Urothelium cell line (cell line): ENCODE results near the gene CRKL.
"Not testable (repeated sequence)": the region's sequence is repeated elsewhere in the genome, so short reads cannot be mapped to it uniquely, and the experiment has no call there.

Experiments used
- DNase-seq: peaks from one replicate; pipeline ENCODE4 v3.0.0; 2011; ENCODE audit warnings: low spot score, mixed read lengths
- FAIRE-seq: peaks from 2 replicates; lab custom pipeline; 2011; peaks lifted over from hg19 to GRCh38; lab: Jason Lieb, UNC

The CRKL gene

DNA sequence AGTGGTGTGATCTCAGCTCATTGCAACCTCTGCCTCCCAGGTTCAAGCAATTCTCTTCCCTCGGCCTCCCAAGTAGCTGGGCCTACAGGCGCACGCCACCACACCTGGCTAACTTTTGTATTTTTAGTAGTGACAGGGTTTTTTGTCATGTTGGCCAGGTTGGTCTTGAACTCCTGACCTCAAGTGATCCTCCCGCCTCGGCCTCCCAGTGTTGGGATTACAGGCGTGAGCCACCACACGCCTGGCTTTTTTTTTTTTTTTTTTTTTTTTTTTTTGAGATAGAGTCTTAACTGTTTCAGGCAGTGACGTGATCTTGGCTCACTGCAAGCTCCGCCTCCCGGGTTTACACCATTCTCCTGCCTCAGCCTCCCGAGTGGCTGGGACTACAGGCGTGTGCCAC is 13.2 kb downstream of the CRKL start:
- not testable (repeated sequence) for DNase-seq

DNA sequence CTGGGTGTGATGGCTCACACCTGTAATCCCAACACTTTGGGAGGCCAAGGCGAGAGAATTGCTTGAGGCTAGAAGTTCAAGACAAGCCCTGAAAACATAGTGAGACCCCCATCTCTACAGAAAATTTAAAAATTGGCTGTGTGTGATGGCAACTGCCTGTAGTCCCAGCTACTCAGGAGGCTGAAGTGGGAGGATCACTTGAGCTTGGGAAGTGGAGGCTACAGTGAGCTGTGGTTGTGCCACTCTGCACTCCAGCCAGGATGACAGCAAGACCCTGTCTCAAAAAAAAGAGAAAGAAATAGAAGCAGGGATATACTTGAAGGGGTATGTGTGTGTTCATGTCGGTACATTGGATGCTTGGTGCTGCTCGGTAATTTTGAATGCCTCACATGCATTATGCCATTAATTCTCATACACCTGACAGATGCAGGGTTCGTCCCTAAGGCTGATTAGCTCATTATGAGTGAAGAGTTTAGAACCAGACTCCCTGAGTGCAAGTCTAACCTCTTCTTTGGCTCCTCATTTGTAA is 14.0 kb downstream of the CRKL start:
- DNase-seq (no peak), FAIRE-seq (no peak)

More for the DNA sequence above, 13.2 kb downstream of the CRKL start:
- FAIRE-seq = not testable (repeated sequence)

DNA sequence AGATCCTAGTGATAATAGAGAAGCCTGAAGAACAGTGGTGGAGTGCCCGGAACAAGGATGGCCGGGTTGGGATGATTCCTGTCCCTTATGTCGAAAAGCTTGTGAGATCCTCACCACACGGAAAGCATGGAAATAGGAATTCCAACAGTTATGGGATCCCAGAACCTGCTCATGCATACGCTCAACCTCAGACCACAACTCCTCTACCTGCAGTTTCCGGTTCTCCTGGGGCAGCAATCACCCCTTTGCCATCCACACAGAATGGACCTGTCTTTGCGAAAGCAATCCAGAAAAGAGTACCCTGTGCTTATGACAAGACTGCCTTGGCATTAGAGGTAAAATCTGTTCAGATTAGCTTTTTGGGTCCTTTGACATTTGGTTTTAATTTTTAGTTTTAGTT is 16.7 kb downstream of the CRKL start:
- no peak for DNase-seq

DNA sequence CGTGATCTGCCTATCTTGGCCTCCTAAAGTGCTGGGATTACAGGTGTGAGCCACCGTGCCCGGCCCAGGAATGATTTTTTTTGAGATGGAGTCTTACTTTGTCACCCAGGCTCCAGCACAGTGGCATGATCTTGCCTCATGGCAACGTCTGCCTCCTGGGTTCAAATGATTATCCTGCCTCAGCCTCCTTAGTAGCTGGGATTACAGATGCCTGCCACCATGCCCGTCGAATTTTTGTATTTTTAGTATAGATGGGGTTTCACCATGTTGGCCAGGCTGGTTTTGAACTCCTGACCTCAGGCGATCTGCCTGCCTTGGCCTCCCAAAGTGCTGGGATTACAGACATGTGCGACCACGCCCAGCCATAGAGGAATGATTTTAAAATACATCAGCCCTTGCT is 17.8 kb downstream of the CRKL start:
- not testable (repeated sequence) for FAIRE-seq, DNase-seq

More for the DNA sequence above, 16.7 kb downstream of the CRKL start:
- FAIRE-seq = no peak

DNA sequence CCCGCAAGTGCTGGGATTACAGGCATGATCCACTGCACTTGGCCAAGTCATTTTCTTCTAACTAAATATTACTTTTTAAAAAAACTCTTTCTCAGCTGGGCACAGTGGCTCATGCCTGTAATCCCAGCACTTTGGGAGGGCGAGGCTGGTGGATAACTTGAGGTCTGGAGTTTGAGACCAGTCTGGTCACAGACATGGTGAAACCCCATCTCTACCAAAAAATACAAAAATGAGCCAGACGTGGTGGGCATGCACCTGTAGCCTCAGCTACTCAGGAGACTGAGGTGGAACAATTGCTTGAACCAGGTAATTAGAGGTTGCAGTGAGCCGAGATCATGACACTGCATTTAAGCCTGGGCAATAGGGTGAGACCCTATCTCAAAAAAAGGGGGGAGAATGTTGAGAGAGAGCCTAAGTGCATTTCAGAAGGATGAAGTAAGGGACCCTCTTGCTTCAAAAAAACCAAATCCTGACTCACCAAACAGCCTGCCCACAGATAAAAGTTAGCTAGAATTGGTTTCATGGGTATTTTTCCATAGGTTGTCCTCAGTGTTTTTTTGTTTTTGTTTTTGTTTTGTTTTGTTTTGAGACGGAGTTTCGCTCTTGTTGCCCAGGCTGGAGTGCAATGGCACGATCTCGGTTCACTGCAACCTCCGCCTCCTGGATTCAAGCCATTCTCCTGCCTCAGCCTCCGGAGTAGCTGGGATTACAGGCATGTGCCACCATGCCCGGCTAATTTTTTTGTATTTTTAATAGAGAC is 18.8 kb downstream of the CRKL start:
- FAIRE-seq, DNase-seq: not testable (repeated sequence)

DNA sequence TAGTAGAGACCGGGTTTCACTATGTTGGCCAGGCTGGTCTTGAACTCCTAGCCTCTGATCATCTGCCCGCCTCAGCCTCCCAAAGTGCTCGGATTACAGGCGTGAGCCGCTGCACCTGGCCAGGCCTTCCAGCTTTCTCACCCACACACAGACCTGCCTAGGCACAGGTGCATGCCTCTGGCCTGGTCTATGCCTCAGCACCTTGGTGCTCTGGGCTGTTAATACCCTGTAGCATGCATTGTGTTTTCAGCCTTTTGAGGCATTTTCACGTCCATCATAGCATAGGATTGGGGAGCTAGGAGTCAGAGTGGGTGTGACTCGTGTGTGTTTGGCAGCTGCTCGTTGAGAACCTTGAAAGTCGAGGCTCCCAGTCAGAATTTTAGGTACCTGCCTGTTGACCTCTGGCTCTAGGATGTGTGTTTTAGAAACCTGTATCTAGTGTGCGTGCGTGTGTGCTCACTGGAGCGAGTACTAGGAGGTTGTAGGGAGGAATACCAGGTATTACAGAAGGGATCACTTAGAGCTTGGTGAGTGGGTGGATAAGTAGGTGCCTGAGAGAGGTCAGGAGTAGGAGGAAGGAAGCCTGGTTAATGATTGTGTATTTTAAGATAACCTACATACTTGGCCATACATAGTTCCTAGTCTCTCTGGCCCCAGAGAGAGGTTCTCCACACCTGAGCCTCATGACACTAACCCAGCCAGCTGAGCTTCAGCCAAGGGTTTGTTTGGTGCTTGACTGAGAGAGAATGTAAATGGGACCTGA is 20.0 kb downstream of the CRKL start:
- DNase-seq (no peak), FAIRE-seq (no peak)

DNA sequence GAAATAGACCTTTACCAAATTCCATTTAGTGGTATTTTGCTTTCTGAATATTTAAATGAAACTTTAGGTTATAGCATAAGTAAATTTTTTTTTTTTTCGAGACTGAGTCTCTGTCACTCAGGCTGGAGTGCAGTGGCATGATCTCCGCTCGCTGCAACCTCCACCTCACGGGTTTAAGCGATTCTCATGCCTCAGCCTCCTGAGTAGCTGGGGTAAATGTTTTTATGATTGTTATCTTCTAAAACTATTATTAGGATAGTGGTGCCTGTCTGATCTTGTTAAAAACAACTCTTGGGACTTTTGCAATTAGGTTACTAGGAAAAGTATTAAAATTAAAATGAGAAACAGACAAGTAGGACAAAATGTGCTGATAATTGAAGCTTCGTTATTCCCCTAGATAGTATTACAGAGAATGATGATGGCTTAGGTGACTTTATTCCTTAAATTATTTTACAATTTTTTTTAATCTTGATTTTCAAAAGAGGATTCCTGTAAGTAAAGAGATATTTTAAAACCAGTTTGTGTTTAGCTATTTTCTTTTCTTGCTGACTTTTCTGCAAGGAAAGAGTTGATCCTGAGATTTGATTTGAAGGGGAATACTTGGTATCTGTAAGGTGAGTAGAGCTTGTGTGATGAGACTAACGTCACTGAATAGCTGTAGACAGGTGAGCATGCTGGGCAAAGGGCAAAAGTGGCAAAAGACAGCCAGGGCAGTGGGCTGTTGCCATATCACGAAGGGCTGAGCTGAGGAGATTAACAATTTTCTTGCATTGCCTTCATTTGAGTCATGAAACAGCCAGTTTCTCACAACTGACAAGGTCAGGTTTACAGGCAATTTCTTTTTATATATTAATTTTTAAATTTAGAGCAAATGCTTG is 20.8 kb downstream of the CRKL start:
- DNase-seq (no peak), FAIRE-seq (no peak)

DNA sequence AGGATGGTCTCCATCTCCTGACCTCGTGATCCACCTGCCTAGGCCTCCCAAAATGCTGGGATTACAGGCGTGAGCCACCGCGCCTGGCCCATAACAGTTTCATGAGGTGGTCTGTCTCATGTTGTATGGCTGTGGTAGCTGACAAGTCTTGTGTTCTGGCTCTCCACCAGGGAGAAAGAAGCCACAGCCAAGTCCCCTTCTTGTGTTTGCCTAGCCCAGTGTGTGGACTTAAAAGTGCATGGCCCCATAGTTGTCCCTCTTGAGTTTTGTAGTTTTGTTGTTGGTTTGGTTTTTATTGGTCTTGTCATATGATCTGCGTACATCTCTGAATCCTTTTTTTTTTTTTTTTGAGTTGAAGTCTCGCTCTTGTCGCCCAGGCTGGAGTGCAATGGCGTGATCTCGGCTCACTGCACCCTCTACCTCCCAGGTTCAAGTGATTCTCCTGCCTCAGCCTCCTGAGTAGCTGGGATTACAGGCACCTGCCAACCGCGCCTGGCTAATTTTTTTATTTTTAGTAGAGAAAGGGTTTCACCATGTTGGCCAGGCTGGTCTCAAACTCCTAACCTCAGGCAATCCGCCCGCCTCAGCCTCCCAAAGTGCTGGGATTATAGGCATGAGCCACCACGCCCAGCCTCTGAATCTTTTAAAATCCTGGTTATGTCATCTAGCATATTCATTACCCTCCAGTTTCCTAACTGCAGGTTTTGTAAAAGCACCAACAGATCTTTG is 22.4 kb downstream of the CRKL start:
- FAIRE-seq, DNase-seq: not testable (repeated sequence)

DNA sequence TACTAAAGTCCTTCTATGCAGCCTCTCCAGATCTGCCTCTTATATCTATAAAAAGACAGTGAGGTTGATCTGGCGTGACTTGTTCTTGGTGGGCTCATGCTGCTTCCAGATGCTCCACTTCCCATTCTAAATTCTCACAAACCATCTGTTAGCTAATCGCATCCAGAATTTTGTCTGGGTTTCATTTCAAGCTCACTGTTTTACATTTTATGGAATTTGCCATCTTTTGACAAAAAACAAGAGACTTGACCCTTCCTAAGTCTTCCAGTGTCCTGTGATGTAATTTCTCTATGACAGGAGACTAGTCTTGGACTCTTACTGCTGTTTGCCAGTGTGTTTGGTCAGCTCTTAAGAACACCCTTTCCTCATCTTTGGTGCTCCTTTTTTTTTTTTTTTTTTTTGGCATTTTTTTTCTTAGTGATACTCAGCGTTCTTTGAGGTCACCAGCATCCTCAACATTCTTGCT is 23.0 kb downstream of the CRKL start:
- DNase-seq (no peak), FAIRE-seq (no peak)

DNA sequence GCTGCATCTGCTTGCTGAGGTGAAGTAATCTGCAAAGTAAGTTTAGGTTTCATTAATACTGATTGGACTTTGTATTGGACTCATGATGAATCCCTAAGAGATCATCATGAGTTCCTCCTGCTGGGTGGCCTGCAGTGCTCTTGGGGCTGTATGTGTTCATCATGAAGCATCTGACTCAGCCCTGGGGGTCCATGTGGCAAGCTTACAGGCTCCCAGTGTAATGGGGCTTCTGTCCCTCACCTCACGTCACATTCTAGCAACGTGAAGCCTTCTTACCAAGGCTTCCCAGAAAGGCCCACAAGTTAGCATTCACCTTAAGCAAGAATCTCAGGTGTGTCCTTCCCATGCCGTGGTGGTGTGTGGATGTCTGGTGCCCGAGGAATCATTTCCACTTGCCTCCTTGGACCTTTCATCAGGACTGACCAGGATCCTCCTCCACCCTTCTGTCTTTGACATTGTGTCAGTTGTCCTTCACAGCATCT is 23.7 kb downstream of the CRKL start:
- DNase-seq (no peak), FAIRE-seq (no peak)

DNA sequence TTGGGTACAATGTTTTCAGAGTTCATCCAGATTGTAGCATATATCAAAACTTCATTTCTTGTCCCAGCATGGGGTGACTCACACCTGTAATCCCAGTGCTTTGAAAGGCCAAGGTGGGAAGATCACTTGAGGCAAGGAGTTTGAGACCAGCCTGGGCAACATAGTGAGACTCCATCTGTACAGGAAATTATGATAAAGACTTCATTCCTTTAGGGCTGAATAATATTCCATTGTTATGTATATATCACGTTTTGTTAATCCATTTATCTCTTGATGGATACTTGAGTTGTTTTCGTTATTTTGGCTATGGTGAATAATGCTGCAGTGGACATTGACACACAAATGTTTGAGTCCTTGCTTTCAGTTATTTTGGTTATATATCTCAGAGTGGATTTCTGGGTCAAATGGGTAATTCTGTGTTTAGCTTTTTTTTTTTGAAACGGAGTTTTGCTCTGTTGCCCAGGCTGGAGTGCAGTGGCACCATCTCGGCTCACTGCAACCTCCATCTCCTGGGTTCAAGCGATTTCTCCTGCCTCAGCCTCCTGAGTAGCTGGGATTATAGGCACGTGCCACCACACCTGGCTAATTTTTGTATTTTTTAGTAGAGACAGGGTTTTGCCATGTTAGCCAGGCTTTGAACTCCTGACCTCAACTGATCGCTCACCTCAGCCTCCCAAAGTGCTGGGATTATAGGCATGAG is 25.1 kb downstream of the CRKL start:
- DNase-seq, FAIRE-seq: not testable (repeated sequence)

DNA sequence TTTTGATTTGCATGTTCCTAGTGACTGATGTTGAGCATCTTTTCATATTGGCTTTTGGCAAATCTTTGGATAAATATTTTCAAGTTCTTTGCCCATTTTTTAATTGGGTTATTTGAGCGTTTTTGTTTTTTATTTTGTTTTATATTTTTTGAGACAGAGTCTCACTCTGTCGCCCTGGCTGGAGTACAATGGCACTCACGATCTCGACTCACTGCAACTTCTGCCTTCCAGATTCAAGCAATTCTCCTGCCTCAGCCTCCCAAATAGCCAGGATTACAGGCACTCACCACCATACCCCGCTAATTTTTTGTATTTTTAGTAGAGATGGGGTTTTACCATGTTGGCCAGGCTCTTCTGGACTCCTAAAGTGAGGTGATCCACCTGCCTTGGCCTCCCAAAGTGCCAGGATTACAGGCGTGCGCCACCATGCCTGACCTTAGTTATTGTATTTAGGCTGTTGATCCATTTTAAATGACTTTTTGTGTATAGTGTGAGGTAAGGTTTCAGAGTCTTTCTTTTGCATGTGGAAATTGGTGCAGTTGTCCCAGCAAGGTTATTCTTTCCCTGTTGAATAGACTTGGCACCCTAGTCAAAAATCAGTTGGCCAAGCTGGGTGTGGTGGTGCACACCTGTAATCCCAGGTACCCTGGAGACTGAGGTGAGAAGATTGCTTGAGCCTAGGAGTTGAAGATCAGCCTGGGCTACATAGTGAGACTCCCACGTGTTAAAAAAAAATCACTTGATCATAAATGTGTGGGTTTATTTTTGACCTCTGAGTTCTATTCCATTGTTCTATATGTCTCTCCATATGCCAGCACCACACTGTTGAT is 26.1 kb downstream of the CRKL start:
- FAIRE-seq (no peak), DNase-seq (no peak)

DNA sequence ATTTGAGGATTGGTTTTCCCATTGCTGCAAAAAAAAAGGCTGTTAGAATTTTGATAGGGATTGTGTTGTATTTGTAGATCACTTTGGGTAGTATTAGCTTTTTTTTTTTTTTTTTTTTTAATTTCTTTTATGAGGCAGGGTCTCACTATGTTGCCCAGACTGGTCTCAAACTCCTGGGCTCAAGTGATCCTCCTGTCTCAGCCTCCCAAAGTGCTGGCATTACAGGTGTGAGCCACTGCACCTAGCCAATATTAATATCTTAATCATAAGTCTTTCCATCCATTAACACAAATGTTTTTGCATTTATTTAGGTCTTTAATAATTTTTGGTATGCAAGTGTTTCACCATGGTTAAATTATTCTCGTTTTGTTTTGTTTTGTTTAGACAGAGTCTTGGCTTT is 26.8 kb downstream of the CRKL start:
- DNase-seq = no peak
- FAIRE-seq = no peak

DNA sequence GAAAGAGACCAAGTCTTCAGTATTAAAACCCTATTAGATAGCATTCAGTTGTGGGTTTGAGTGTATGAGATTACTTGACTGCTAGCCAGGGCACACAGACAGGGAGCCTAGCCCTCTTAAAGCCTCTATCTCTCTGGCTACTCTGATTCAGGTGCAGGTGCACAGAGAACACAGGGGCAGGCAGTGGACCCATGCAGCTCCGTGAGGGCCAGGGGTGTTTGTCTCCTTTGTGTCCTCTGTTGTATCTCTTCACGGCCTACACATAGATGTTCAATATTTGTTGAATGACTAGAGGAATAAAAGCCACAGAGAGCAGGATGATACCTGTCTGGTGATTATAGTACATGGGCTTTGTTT is 28.3 kb downstream of the CRKL start:
- FAIRE-seq (no peak), DNase-seq (no peak)

DNA sequence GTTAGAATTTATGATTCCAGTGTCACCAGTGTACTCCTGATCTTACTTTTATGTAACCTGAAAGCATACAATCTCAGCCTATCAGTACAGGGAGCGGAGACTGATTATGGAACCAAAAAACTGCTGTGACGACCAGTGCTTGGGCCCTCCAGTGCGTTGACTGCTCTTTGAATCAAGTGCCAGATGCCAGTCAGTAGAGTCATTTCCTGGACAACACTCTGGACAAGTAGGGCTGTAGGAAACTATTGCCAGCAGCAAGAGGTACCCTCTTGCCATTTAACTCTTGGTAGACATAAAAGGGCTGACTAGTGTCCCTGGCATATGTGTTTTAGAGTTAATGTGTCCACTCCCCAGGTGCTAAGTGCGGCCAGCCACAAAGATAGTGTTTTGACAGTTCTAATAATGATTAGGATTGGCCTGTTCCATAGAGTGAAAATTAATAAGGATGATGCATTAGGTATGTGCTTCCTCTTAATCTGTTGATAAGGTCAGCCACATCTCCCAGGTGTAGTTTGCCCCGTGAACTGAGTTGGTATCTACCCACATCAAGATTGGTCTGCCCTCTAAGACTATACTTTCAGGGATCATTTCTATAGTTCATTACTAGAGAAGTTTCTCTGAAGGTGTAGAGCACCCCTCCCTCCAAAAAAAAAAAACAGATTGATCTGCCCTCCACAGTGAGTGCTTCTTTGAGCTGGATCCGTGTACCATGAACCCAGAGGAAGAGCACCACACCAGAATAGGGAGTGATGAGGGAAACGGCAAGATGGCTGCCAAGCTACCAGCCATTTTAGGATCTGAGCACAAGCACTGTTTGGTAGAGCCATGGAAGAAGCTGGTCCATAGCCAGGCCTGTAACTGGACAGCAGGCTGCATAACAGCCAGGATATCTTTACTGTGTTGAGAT is 29.1 kb downstream of the CRKL start:
- FAIRE-seq (no peak), DNase-seq (no peak)

DNA sequence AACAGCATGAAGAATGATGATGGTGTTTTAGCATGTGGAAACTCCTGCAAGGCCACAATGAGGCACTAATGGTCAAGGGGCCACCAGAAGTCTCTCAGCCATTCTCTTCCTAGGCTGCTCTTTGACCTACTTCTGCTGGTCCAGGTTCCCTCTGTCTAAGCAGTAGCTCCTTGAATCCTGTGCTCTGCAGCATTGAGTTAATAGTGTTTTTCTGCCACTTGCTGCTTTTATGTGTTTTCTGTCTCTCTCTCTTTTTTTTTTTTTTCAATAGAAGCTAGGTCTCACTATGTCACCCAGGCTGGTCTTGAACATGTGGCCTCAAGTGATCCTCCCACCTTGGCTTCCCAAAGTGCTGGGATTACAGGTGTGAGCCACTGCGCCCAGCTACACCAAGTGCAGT is 29.8 kb downstream of the CRKL start:
- FAIRE-seq (no peak), DNase-seq (no peak)

DNA sequence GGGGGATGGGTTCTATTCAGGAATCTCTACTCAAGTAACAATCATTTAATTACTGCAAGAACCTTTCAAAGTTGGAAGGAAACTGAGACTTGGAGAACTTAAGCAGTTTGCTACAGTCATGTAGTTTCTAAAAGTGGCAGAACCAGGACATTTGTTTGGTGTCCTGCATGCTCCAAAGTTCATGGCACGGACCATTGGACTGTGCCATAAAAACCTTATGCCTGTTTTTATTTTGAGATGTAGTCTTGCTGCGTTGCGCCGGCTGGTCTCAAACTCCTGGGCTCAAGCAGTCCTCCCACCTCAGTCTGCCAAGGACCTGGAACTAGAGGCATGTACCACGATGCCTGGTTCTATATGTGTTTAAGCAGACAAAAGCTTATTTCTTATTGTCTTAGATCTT is 31.2 kb downstream of the CRKL start:
- DNase-seq (no peak), FAIRE-seq (no peak)

DNA sequence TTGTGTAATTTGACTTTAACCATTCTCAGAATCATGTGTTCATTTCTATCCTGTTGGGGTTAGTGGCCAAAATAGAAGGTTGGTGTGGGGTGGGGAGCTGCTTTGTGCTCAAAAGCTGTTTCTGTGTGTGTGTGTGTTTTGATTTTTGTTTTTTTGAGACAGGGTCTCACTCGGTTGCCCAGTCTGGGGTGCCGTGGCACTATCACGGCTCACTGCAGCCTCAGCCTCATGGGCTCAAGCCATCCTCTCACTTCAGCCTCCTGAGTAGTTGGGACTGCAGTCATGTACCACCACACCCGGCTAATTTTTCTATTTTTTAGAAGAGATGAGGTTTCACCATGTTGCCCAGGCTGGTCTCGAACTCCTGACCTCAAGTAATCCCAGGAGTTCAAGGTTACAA is 31.8 kb downstream of the CRKL start:
- DNase-seq = no peak
- no peak for FAIRE-seq
